Suppressor macrophage treated with lipopolysaccharide for 4 hours (primary cell): ENCODE results near the gene ATMIN.
A peak's percentile ranks its signal among the peaks of the same experiment; 100 is the strongest.

Experiments used
- DNase-seq: peaks from one replicate; pipeline ENCODE4 v3.0.0-alpha.2; 2020

The ATMIN gene

GRCh38 chr16:81071805-81072204 is 36.2 kb downstream of the ATMIN start:
- DNase-seq = peak; percentile 77

GRCh38 chr16:81073560-81074330 is 38.1 kb downstream of the ATMIN start:
- DNase-seq = no peak

GRCh38 chr16:81076566-81077075 is 41.0 kb downstream of the ATMIN start:
- DNase-seq = peak; percentile 90

- peak; percentile 97 for DNase-seq
Observed at GRCh38 chr16:81077076-81077940, 41.7 kb downstream of the ATMIN start, which contains the start of gene C16orf46. Gene C16orf46 (minus strand): TSS chr16:81077238. CDS start chr16:81063955, 13,283 bp downstream.

GRCh38 chr16:81080233-81080632 is 44.6 kb downstream of the ATMIN start:
- no peak for DNase-seq

- no peak for DNase-seq
Observed at GRCh38 chr16:81081014-81081413, 45.4 kb downstream of the ATMIN start.

- no peak for DNase-seq
Observed at GRCh38 chr16:81088836-81089235, 53.2 kb downstream of the ATMIN start.

GRCh38 chr16:81094771-81095251 is 59.2 kb downstream of the ATMIN start:
- DNase-seq = no peak

- no peak for DNase-seq
Observed at GRCh38 chr16:81095653-81095952, 60.0 kb downstream of the ATMIN start.

GRCh38 chr16:81095953-81096714 is 60.5 kb downstream of the ATMIN start, which contains the start of gene GCSH:
Gene GCSH (minus strand): TSS chr16:81096395. CDS start chr16:81096278, 117 bp downstream.
- peak; percentile 98 for DNase-seq

- no peak for DNase-seq
Observed at GRCh38 chr16:81096715-81097208, 61.1 kb downstream of the ATMIN start.
